ENCODE data around the gene WWC1. TPM values are rescaled to one million over a fixed set of nuclear protein-coding genes. Genes with fewer than 3 reads are reported as not detected.
A peak's percentile ranks its signal among the peaks of the same experiment; 100 is the strongest.

WWC1 gene
- total RNA-seq, 1 experiment from 2014 or later, result 52.6 TPM

DNA sequence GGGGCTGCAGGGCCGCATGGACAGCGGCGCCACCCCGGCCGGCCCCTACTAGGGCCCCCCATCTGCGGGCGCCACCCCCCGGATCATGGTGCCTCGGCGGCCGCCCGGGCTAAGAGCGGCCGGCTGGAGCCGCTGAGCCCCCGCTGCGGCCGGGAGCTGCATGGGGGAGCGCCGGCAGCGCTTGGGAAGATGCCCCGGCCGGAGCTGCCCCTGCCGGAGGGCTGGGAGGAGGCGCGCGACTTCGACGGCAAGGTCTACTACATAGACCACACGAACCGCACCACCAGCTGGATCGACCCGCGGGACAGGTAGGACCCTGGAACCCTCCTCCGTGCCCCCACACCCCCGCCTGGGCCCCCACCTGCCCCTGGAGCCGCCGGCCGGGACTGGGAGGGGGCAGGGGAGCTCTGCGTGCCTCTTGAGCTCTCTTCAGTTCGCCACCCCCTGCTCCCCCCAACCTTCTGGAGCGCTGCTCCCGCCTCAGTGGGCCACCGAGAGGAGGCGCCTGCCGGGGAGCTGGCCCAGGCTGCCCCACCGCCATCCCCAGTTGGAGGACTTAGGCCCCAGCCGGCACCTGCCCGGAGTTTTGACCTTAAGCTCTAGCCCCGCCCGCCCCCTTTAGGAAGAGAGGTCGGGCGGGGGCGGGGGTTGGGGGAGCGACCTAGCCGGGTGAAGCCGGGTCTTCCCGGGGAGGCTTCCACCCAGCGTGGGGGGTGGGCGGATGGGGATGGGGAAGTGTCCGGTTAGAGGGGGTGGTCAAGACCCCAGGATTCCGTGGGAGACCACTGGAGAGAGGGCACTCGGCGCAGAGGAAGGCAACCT lies 730 bp downstream of the WWC1 start:
- Histone ChIP-seq H3K9ac (ENCODE audit: low read length) (peak overlapping the region; percentile 77), H3K4me3 (replicated peaks in 1 of 2; ENCODE audit: low read depth in 1 of 2, low read length in 2 of 2) (peak overlapping the region; percentile 47 to 70), H3K9me2 (ENCODE audit: insufficient read depth) (no peaks in the 10 kb centered on the region), H3K27ac (ENCODE audit: low read depth, low read length) (peak overlapping the region; percentile 80; the same call in 1 of the 2 replicates), H4K20me1 (ENCODE audit: insufficient read depth) (peaks cover 6% of the 10 kb centered on the region; the same call in 1 of the 2 replicates), H3K79me2 (ENCODE audit: insufficient read depth, low read length) (peaks cover 56% of the 10 kb centered on the region), H3K4me2 (ENCODE audit: low read length) (peak overlapping the region; percentile 78), H3K4me1 (ENCODE audit: control insufficient read depth in 1 of 2, insufficient read depth in 2 of 2, low read length in 2 of 2) (peaks cover 51 to 81% of the 10 kb centered on the region in 2 experiments), H2AFZ (ENCODE audit: low read depth, low read length, poor library complexity, severe bottlenecking) (no peak overlapping the region), H3K27me3 (ENCODE audit: insufficient read depth, low read length) (no peaks in the 10 kb centered on the region), H3K36me3 (ENCODE audit: control insufficient read depth in 1 of 2, insufficient read depth in 2 of 2, low read length in 2 of 2) (no peaks in the 10 kb centered on the region; a peak in 2 of 4 replicates), H3K9me3 (ENCODE audit: control insufficient read depth in 1 of 2, insufficient read depth in 1 of 2, low read depth in 1 of 2, low read length in 2 of 2) (no peaks in the 10 kb centered on the region)
- TF ChIP-seq ZFX (IDR thresholded peaks at IDR 0.05) (peak; percentile 63), SP1 (IDR thresholded peaks at IDR 0.05; ENCODE audit: low read depth) (no peak), EZH2 (IDR thresholded peaks at IDR 0.05) (no peak)
- TF ChIP-seq, protein P1, sequence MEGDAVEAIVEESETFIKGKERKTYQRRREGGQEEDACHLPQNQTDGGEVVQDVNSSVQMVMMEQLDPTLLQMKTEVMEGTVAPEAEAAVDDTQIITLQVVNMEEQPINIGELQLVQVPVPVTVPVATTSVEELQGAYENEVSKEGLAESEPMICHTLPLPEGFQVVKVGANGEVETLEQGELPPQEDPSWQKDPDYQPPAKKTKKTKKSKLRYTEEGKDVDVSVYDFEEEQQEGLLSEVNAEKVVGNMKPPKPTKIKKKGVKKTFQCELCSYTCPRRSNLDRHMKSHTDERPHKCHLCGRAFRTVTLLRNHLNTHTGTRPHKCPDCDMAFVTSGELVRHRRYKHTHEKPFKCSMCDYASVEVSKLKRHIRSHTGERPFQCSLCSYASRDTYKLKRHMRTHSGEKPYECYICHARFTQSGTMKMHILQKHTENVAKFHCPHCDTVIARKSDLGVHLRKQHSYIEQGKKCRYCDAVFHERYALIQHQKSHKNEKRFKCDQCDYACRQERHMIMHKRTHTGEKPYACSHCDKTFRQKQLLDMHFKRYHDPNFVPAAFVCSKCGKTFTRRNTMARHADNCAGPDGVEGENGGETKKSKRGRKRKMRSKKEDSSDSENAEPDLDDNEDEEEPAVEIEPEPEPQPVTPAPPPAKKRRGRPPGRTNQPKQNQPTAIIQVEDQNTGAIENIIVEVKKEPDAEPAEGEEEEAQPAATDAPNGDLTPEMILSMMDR (IDR thresholded peaks at IDR 0.05 in 2 of 3, conservative IDR thresholded peaks at IDR 0.05 in 1 of 3; ENCODE audit: borderline replicate concordance in 1 of 3, insufficient read depth in 1 of 3, low read depth in 2 of 3, low read length in 2 of 3), result peak in 1 of 3 experiments; percentile 17; a peak in 1 of 6 replicates
- POLR2A ChIA-PET, result interaction anchor here (2.4 kb wide), 1 partner anchor 10 kb away, joined by 16 read pairs; no protein-coding TSS in a partner anchor
- CTCF ChIA-PET, result interaction anchor here (0.9 to 1.4 kb wide), 5 partner anchors 9 to 130 kb away, joined by 3 to 6 read pairs (median 4); no protein-coding TSS in a partner anchor
- no TSS peak for BruUV-seq (replicated peaks)
- intact Hi-C loops (cut with micrococcal nuclease), result loop anchor here (5.0 kb wide), 2 partner anchors 120 to 195 kb away; partner anchors contain the start of gene RARS1
- DNase-seq (ENCODE audit: low read depth, low spot score) (no peak), ATAC-seq (peak; percentile 28)
- RAD21 ChIA-PET (ENCODE audit: low non-redundant PET in 1 of 2, low total read pairs in 2 of 2, uncharacterized antibody in 2 of 2, unreplicated experiment in 2 of 2), result interaction anchor here (0.6 to 1.1 kb wide), 3 partner anchors 9 to 56 kb away, joined by 3 to 5 read pairs (median 4); no protein-coding TSS in a partner anchor
